Central memory CD8-positive, alpha-beta T cell (primary cell): ENCODE results near the gene DNAJB7.
"Not testable (repeated sequence)": the region's sequence is repeated elsewhere in the genome, so short reads cannot be mapped to it uniquely, and the experiment has no call there.

Source experiments
- ATAC-seq: fragments of 150-1000 bp; cut with Tn5 transposase; replicated peaks from 2 replicates; pipeline ENCODE4 v1.10.0; 2022; ENCODE audit warnings: mild to moderate bottlenecking, moderate FRiP score, moderate number of reproducible peaks; ENCODE audit not compliant: poor library complexity, severe bottlenecking; ENCODE audit errors: extremely low read depth
- DNase-seq, 2 donors: peaks; one replicate each; pipeline ENCODE4 v3.0.0; 2021; ENCODE audit warnings: low spot score in 2 of 2
- H3K27ac Mint-ChIP-seq: one replicate; pipeline ENCODE4 v1.8.0; 2022; ENCODE audit warnings: low read depth, mild to moderate bottlenecking, moderate library complexity, mixed read lengths
- H3K27me3 Mint-ChIP-seq: one replicate; pipeline ENCODE4 v1.8.0; 2022; ENCODE audit warnings: mixed read lengths
- H3K36me3 Mint-ChIP-seq: one replicate; pipeline ENCODE4 v1.8.0; 2022; ENCODE audit warnings: mild to moderate bottlenecking, moderate library complexity, mixed read lengths; ENCODE audit not compliant: insufficient read depth
- H3K4me1 Mint-ChIP-seq: one replicate; pipeline ENCODE4 v1.8.0; 2022; ENCODE audit warnings: mixed read lengths
- H3K4me3 Mint-ChIP-seq: one replicate; pipeline ENCODE4 v1.8.0; 2022; ENCODE audit warnings: mild to moderate bottlenecking, moderate library complexity, mixed read lengths
- H3K9me3 Mint-ChIP-seq: one replicate; pipeline ENCODE4 v1.8.0; 2022; ENCODE audit warnings: mixed read lengths

DNAJB7 gene

DNA sequence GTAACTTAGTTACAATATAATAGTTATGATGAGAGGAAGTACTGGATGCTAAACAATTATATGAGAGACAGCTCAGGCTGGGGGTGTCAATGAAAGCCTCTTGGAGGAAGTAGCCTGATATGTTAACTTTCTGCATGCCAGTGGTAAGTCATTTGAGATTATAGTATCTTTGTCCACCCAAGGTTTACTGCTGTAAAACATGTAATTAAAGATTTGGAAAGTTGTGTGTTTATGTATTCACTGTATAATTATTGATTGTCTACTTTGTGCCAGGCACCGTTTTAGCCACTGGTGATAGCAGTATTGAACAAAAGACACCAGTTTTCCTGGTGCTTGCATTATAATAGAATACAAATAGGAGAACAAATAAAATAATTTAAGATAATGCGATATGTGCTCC, 624 bp upstream of the DNAJB7 start:
- H3K27ac Mint-ChIP-seq: no peak overlapping the region
- ATAC-seq (no peak), DNase-seq (no peak)
- H3K36me3 Mint-ChIP-seq: peaks cover 9% of the 10 kb centered on the region
- no peaks in the 10 kb centered on the region for H3K9me3 Mint-ChIP-seq
- H3K4me3 Mint-ChIP-seq: no peak overlapping the region
- H3K4me1 Mint-ChIP-seq: peaks cover 26% of the 10 kb centered on the region
- no peaks in the 10 kb centered on the region for H3K27me3 Mint-ChIP-seq

DNA sequence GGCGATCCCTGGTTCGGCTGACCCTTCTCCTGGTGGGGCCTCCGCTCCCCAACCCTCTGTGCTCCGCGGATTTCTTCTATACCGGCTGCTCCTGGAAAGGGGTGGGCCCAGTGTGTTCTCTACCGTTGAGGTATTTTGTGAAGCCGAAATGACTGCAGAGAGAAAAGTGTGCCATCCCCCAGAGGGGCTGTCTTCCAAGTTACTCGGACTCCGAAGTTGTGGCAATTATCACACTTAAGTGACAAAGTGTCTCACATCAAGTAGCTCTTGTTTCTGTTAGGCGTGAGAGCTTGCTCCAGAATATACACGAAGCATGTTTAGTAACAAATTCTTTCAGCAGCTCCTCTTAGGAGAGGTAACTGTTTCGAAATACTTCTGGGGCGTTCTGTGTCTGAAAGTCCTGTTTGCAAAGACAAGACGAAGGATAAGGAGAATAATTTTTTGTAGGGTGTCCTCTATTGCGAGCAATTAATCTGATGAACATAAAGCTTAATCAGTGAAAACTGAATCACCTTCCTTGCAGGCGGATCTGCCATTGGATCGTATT, 4.5 kb downstream of the DNAJB7 start:
- Mint-ChIP-seq H3K27ac (peak overlapping the region; percentile 97), H3K4me1 (peaks cover 31% of the 10 kb centered on the region), H3K4me3 (peak overlapping the region; percentile 97)

GRCh38 chr22:40856513-40857308, 5.2 kb downstream of the DNAJB7 start, which contains the start of the genes ST13 and XPNPEP3:
TSS of gene ST13 (minus strand) at chr22:40856639. CDS start at chr22:40856540, 99 bp downstream.
TSS of gene XPNPEP3 (plus strand) at chr22:40857148. CDS start at chr22:40857182, 34 bp downstream.
- H3K9me3 Mint-ChIP-seq: no peaks in the 10 kb centered on the region
- H3K4me1 Mint-ChIP-seq: peaks cover 25% of the 10 kb centered on the region
- peak within 1 kb of the TSS; percentile 97 for H3K27ac Mint-ChIP-seq

More for the DNA sequence above, 4.5 kb downstream of the DNAJB7 start:
- DNase-seq (no peak), ATAC-seq (no peak)
- Mint-ChIP-seq H3K36me3 (peaks cover 26% of the 10 kb centered on the region), H3K9me3 (no peaks in the 10 kb centered on the region), H3K27me3 (no peaks in the 10 kb centered on the region)

GRCh38 chr22:40855979-40856512, 5.9 kb downstream of the DNAJB7 start:
- ATAC-seq (peak; percentile 22), DNase-seq (peak; percentile 20 to 27)
- H3K36me3 Mint-ChIP-seq: peaks cover 26% of the 10 kb centered on the region

More at GRCh38 chr22:40856513-40857308, 5.2 kb downstream of the DNAJB7 start, which contains the start of the genes ST13 and XPNPEP3:
- Mint-ChIP-seq H3K4me3 (peak within 1 kb of the TSS; percentile 97), H3K27me3 (no peaks in the 10 kb centered on the region), H3K36me3 (peaks cover 25% of the 10 kb centered on the region)
- ATAC-seq: peak; percentile 91
- DNase-seq: peak; percentile 95

DNA sequence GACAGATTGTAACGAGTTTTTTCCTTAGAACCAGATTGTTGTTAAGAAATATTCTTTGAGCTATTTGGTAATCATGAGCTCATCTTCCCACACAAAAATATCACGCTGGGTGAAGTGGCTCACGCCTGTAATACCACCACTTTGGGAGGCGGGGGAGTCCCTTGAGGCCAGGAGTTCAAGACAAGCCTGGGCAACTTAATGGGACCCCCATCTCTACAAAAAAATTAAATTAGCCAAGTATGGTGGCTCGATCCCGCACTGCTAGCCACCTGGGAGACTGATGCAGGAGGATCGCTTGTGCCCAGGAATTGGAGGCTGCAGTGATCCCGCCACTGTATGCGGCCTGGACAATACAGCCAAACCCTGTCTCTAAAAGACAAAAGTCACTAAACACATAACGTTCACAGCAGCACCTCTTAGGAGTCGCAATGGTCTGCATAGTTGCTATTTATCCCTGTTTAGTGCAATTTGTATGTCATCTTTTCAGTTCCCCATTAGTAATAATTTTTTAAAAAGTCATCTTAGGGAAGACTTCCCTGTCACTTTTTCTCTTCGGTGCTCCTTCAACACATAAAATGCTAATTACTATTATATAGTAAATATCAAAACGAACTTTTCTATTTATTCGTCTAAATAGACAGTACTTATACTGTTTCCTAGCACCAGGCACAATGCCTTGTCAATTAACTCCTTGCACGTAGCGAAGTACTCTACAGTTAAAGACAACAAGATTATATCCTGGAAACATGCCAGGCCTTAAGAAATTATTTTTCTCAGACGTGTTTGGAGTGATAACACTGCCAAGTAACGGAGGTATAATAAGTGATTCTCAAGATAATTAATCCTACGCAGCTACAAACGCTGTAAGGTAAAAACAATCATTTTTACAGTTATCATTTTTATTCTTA, 6.6 kb downstream of the DNAJB7 start:
- Mint-ChIP-seq H3K9me3 (no peaks in the 10 kb centered on the region), H3K27ac (peak overlapping the region; percentile 97), H3K4me1 (peaks cover 32% of the 10 kb centered on the region), H3K4me3 (peak overlapping the region; percentile 97), H3K27me3 (no peaks in the 10 kb centered on the region), H3K36me3 (peaks cover 30% of the 10 kb centered on the region)
- ATAC-seq (no peak), DNase-seq (no peak)

More at GRCh38 chr22:40855979-40856512, 5.9 kb downstream of the DNAJB7 start:
- Mint-ChIP-seq H3K9me3 (no peaks in the 10 kb centered on the region), H3K27ac (peak overlapping the region; percentile 97), H3K4me3 (peak overlapping the region; percentile 97), H3K4me1 (peaks cover 29% of the 10 kb centered on the region), H3K27me3 (no peaks in the 10 kb centered on the region)

DNA sequence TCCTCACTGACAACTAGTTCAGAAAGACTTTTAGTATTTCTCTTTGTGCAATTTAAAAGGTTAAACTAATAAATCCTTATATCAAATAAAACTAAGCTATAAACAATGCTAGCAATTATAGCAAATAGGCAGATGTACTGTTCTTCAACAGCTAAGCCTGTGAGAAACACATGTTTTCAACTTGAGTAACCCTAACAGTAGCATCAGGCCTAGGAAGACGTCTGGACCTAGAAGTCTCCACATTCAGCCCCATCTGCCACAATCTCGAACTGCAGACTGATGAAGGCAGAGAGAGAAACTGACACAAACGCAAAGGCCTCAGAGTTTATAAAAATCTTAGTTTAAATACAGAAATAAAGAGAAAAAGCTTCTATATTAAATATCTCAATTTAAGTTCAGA, 8.0 kb downstream of the DNAJB7 start:
- no peaks in the 10 kb centered on the region for H3K9me3 Mint-ChIP-seq
- no peak overlapping the region for H3K27ac Mint-ChIP-seq
- H3K4me1 Mint-ChIP-seq: peaks cover 34% of the 10 kb centered on the region
- no peaks in the 10 kb centered on the region for H3K27me3 Mint-ChIP-seq
- no peak for DNase-seq
- H3K4me3 Mint-ChIP-seq: no peak overlapping the region
- H3K36me3 Mint-ChIP-seq: peaks cover 38% of the 10 kb centered on the region
- no peak for ATAC-seq

DNA sequence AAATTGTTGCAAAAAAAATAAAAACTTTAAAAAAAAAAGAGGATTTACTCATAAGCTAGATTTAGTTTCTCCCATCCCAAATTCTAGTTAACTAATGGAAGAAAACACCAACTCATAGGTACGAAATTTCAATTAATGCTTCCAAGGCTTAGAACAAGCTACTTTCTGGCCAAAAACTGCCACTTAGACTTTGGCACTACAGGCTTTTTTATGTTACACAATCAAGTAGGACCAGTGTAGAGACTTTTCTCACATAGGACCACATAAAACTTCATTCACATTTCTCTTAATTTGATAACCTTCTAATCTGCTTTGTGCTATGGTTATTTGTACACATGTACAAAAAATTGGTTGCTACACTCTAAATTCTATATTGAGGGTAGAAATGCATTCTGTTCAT, 8.6 kb downstream of the DNAJB7 start:
- peaks cover 43% of the 10 kb centered on the region for H3K36me3 Mint-ChIP-seq
- no peaks in the 10 kb centered on the region for H3K9me3 Mint-ChIP-seq
- DNase-seq: no peak
- no peak overlapping the region for H3K4me3 Mint-ChIP-seq
- peaks cover 34% of the 10 kb centered on the region for H3K4me1 Mint-ChIP-seq
- no peak for ATAC-seq
- H3K27ac Mint-ChIP-seq: no peak overlapping the region
- H3K27me3 Mint-ChIP-seq: no peaks in the 10 kb centered on the region

DNA sequence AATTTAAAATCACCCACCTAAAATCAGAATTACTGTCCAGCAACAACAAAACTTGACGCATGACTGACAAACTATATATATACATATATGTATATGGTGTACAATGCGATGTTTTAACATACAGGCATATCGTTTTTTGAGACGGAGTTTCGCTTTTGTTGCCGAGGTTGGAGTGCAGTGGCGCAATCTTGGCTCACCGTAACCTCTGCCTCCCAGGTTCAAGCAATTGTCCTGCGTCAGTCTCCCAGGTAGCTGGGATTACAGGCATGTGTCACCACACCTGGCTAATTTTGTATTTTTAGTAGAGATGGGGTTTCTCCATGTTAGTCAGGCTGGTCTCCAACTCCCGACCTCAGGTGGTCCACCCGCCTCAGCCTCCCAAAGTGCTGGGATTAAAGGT, 16.1 kb downstream of the DNAJB7 start:
- not testable (repeated sequence) for DNase-seq, H3K4me3 Mint-ChIP-seq, H3K27me3 Mint-ChIP-seq, H3K27ac Mint-ChIP-seq, ATAC-seq, H3K9me3 Mint-ChIP-seq
- Mint-ChIP-seq H3K36me3 (peaks cover 75% of the 10 kb centered on the region), H3K4me1 (peaks cover 10% of the 10 kb centered on the region)

- Mint-ChIP-seq H3K4me1 (peaks cover 6% of the 10 kb centered on the region), H3K9me3 (no peaks in the 10 kb centered on the region), H3K4me3 (no peak overlapping the region), H3K27me3 (no peaks in the 10 kb centered on the region), H3K27ac (peak overlapping the region; percentile 35), H3K36me3 (peaks cover 78% of the 10 kb centered on the region)
- DNase-seq: no peak
- no peak for ATAC-seq
Observed at GRCh38 chr22:40844951-40845350, 17.0 kb downstream of the DNAJB7 start.

GRCh38 chr22:40838486-40838885, 23.4 kb downstream of the DNAJB7 start:
- peaks cover 5% of the 10 kb centered on the region for H3K4me1 Mint-ChIP-seq
- H3K27me3 Mint-ChIP-seq: no peaks in the 10 kb centered on the region
- ATAC-seq (no peak), DNase-seq (no peak)
- H3K9me3 Mint-ChIP-seq: no peaks in the 10 kb centered on the region
- H3K36me3 Mint-ChIP-seq: peaks cover 63% of the 10 kb centered on the region
- H3K27ac Mint-ChIP-seq: no peak overlapping the region
- no peak overlapping the region for H3K4me3 Mint-ChIP-seq

- DNase-seq: no peak
- no peaks in the 10 kb centered on the region for H3K27me3 Mint-ChIP-seq
- no peaks in the 10 kb centered on the region for H3K4me1 Mint-ChIP-seq
- no peak overlapping the region for H3K4me3 Mint-ChIP-seq
- H3K27ac Mint-ChIP-seq: no peak overlapping the region
- no peak for ATAC-seq
- H3K9me3 Mint-ChIP-seq: no peaks in the 10 kb centered on the region
- H3K36me3 Mint-ChIP-seq: peaks cover 56% of the 10 kb centered on the region
Observed at GRCh38 chr22:40834619-40835018, 27.3 kb downstream of the DNAJB7 start.

- Mint-ChIP-seq H3K27ac (no peak overlapping the region), H3K27me3 (no peaks in the 10 kb centered on the region), H3K4me3 (no peak overlapping the region), H3K36me3 (peaks cover 47% of the 10 kb centered on the region), H3K4me1 (no peaks in the 10 kb centered on the region), H3K9me3 (no peaks in the 10 kb centered on the region)
- DNase-seq (no peak), ATAC-seq (no peak)
Observed at GRCh38 chr22:40829131-40829530, 32.8 kb downstream of the DNAJB7 start.
